ENCODE data around the gene IGF1R.

The IGF1R gene

DNA sequence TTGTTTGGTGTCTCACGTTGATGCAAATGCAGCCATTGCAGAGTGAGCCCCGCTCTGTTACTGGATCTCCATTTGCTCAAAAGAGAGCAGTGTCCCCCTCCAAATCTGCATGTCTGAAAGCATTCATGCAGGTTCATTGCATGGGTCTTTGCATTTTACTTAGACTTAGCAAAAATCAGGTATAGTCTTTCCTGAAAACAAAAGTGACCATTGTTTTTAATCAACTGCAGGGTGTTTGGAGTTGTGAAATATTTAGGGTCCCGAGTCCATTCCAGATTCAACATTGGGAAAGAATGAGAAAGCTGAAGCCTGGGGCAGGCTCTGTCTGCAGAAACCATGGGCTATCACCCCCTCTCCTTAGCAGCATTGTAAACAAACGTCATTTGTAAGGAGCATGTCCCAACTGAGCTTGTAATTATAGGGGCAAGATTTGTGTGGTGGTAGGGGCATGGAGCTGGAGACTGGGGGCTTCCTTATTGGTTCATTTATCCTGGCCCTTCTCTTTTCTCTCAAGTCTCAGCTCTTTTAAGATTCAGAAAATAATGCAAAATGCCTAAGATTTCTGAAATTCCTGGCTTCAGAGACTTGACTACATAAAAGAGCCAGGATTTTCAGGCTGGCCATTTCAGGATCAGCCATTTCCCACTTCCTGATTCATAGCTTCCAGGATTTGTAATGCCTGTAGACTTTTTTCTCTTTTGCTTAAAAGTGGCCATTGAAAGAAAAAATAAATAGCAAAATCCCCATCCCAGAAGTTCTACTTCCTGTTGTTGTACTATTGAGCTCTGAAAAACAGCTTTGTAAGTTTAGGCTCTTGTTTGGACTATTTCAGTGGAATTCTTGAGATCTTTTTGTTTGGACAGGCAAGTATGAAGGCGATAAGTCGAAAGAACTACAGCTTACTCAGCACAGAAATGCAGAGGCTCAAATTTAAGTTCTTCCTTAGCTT is 23.0 kb downstream of the IGF1R start:
- no peak for DNase-seq (ENCODE audit: low spot score)

DNA sequence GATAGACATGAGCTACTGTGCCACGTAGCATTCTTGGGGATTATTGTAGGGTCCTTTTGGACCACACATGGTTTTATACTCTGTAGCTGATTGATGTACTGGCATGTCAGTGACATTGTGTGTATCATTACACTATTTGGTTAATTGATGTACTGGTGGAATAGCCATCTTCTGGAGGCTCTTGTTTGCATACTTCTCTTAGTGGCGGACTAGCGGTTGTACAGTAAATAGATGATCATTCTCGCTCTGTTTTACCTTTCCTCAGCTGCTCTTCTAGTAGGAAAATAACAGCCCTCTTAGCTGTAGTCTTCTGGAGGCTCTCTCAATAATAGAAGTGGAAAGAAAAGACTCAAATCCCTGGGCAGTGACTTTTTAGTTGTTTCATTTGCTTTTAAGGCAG is 24.8 kb downstream of the IGF1R start:
- no peak for DNase-seq (ENCODE audit: low spot score)

DNA sequence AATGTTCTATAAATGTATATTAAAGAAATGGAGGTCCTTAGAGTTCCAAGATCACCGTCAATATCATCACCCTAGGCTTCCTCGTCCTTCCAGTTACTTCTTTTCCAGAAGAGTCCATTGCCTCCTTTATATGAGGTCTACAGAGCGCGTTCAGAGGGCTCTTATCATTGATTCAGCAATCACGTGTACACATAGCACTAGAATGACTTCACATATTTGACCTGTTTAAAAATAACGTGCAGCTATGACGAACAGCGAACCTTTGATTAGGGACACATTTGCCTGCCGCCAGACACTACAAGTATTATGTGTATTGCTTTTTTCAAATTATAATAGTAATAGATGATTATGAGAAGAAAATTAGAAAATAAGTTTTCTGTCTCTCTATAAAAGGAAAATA is 26.0 kb downstream of the IGF1R start:
- no peak for DNase-seq (ENCODE audit: low spot score)

DNA sequence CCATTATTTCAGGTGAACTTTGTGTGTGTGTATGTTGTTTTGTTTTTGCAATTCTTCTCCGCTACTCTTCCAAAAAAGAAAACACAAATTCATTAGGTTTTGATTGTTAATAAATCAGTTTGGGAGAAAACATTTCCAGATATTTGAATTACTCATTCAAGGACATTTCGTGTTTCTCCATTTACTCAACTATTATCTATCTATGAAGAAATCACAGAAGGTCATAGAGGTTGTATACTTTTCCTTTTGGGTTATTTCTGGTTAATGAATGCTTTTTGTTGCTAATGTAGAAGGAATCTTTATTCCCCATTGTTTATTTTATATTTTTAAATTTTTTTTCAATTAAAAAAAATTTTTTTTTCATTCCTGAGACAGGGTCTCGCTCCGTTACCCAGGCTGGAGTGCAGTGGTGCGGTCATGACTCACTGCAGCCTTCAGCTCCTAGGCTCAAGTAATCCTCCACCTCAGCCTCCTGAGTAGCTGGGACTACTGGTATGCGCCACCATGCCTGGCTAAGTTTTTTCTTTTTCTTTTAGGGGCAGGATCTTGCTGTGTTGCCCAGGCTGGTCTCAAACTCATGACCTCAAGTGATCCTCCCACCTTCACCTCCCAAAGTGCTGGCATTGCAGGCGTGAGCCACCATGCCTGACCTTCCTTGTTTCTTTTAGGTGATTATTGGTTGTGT is 28.4 kb downstream of the IGF1R start:
- no peak for DNase-seq (ENCODE audit: low spot score)

DNA sequence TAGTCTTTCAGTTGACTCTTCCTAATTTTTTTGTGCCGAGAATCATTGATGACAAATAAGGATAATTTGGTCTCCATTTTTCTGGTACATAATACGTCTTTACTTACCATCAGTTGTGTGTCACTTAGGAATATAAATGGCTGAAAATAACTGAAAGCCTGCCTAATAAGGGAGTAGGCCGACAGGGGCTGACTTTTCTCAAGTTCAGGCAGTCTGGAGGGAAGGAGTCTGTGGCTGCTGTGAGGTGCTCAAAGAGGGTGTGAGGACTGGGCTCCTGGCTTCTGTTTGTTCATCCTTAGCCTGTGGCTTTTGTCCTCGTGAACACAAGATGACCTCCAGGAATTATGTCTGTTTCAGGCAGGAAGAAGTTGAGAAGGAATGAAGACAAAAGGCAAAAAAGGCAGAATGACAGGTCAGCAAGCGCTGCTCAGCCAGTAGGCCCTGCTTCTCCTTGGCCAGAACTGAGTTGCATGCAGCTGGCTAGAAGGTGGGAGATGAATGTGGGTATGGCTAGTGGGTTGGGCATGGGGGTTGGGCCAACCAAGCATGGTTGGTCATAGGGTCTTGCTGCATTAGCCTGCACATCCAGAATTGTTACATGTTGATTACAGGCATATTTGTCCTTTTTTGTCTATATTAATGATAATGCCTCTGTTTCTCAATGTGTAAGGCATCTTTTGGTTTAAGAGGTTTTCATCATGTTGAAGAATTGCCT is 29.2 kb downstream of the IGF1R start:
- no peak for DNase-seq (ENCODE audit: low spot score)

DNA sequence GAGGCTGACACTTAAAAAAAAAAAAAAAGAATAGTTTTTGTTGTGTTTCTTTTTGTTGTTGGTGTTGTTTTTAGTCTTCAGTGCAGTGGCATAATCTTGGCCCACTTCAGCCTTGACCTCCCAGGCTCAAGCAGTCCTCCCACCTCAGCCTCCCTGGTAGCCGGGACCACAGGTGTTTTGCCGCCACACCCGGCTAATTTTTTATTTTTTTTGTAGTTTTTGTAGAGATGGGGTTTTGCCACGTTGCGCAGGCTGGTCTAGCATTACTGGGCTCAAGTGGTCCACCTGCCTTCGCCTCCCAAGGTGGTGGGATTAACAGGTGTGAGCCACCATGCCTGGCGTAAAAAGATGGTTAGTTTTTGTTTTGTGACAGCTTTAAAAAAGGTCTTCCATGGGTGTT is 30.1 kb downstream of the IGF1R start:
- no peak for DNase-seq (ENCODE audit: low spot score)

DNA sequence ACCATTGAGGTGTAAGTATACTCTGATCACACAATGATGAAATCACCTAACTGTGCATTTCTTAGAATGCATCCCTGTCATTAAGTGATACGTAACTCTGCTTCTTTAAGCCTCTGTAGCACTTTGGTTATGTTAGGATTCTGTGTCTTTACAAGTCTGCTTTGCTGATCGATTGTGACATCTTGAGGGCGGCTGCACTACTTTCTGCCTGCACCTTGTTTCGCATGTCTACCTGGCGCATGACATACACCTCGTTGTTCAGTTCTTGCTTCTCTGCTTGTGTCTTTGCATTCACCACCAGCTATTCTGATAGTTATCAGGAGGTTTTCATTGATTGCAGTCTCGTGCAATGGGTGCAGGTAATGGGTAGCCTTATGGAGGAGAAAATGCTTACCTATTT is 32.7 kb downstream of the IGF1R start:
- DNase-seq (ENCODE audit: low spot score): no peak

DNA sequence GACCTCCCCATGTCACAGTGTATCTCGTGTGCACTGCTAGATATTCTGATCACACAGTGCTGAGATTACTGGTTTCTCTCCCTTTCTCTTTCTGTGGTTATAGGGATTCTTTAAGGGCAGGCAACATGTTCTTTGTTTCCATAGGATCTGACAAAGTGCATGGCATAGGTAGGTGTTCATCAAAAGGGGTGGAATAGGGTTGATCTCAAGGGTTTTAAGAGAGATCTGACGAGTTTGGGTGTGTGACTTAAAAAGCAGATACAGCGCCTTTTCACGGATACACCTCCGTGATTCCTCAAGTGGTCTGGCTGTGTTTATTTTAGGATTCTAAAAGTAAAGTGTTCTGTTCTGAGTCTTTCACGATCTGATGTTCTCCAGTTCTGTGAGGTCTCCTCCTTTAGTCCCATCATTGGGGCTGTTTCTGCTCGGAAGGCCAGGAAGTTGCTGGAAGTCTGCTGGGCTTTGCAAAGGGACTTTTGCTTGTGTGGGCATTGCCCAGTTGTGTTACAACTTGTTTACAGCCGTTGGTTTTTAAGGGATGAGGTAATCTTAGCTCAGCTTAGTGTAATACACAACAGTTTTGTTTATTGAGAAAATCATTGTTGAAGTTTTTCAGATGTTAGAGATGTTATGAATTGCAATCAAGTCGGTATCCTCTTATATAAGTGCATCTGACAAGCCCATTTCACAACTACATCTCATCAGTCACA is 34.8 kb downstream of the IGF1R start:
- DNase-seq (ENCODE audit: low spot score): no peak

DNA sequence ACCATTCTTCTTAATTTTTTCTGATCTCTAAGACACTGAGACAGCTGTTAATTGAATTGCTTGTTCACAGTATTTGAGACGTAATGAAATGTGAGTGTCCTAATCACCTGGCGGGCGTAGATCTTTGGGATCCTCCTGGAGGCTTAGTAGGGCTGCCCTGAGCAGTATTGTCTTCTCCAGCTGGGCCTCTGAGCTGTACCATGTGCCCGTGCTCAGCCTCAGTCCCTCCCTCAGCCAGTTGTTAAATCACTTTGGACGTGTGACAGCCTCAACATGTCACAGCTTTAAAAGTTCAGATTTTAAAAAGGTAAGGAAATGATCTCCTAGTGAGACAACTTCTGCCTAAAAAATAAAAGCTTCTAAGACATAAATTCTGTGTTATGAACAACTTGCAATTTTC is 35.5 kb downstream of the IGF1R start:
- no peak for DNase-seq (ENCODE audit: low spot score)

DNA sequence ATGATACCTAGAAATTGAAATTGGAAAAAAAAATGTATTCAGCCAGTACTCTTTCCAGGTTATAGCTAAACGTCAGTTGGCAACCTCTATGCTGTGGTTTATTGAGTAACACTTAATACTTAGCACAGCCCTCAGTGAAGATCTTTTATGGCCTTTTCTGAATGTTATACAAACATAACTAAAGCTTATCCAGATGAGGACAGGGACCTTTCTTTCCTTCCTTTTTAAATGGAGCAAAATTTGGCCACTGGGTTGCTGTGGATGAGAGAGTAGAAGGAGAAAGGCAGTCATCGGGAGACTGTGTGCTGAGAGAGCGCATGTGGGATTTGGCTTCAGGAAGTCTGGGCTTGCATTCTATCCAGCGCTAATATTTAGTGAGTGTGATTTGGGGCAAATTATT is 36.1 kb downstream of the IGF1R start:
- DNase-seq (ENCODE audit: low spot score): no peak

DNA sequence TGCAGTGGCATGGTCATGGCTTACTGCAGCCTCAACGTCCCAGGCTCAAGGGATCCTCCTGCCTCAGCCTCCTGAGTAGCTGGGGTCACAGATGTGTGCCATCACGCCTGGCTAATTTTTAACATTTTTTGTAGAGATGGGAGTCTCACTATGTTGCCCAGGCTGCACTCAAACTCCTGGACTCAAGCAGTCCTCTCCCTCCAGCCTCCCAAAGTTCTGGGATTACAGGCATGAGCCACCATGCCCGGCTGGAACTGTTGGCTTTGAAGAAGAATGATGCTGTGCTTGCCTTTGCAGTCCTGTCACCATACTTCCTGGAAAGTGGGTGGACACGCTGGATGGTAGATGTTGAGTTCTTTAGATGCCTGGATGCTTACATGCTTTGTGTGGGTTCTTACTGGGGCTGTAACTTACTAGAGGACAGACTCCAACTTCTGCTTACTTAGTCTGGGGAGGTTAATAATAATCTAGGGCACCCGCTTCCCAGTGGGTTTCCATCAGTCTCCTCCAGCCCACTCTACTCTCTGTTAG is 36.7 kb downstream of the IGF1R start:
- DNase-seq (ENCODE audit: low spot score): no peak

DNA sequence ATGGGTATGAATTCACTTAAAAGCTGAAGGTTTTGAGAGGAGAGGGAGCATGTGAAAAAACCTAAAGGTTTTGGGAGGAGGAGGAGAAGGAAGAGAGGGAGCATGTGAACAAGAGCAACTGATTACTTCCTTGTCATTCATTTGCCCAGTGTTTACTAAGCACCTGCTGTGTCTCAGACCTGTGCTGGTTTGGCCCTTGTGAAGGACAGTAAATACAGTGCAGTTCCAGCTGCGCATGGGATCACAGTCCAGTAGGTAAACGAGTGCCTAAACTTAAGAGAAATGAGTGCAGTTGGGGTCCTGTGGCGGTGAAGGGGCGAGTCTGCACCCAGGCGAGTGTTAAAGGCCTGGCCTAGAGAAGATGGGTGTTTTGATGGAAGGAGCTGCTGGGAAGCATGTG is 38.6 kb downstream of the IGF1R start:
- no peak for DNase-seq (ENCODE audit: low spot score)

DNA sequence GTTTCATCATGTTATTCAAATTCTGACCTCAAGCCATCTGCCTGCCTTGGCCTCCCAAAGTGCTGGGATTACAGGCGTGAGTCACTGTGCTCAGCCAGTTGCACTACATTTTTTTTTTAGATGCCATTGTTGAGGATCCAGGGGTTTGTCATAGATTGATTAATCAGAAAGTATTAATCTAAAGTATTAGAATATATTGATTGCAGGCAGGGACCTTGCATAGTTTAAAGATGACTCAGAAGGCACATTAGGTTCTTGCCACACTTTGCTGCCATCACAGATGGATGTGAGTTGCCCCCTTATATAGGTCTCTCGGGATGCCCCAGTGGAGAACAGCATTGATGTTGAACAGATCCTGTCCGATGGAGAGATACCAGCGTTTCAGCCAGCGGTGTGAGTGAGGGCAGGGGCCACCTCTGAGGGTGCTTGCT is 41.1 kb downstream of the IGF1R start:
- no peak for DNase-seq (ENCODE audit: low spot score)

DNA sequence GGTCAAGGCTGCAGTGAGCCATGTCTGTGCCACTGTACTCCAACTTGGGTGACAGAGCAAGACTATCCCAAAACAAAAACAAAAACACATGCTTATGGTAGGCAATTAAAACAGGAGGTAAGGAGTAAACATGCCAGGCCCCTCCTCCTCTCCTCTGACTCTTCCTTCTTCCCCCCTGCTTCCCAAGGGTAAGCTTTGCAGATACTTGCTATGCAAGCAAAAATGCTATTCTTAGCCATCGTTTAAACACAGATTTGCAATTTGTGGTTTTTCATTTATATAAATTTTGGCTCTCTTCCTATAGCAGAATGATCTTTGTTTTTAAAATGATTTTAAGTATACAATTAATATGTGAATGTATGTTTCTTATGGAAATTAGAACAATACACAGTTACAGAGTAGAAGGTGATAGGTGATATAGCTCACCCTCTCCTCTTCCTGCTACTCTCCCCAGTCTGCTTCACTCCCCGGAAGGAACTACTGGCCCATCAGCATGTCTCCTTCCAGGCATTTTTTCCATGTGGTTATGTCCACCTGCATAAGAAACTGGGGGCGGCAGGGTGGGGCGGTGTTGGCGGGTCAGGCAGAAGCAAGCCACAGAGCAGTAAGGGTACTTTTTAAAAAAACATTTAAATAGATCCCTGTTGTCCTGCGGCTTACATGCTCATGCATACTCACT is 42.1 kb downstream of the IGF1R start:
- DNase-seq (ENCODE audit: low spot score): no peak

DNA sequence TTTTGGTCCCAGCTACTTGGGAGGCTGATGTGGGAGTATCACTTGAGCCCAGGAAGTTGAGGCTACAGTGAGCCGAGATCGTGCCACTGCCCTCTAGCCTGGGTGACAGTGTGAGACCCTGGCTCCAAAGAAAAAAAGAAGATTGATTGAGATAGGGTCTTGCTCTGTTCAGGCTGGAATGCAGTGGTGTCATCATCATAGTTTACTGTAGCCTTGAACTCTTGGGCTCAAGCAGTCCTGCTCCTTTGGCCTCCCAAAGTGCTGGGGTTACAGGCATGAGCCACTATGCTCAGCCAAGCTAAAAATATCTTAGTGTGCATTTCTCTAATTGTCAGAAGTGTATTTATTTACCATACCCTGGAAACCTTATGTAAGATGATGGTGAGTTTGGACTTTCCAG is 43.9 kb downstream of the IGF1R start:
- no peak for DNase-seq (ENCODE audit: low spot score)

DNA sequence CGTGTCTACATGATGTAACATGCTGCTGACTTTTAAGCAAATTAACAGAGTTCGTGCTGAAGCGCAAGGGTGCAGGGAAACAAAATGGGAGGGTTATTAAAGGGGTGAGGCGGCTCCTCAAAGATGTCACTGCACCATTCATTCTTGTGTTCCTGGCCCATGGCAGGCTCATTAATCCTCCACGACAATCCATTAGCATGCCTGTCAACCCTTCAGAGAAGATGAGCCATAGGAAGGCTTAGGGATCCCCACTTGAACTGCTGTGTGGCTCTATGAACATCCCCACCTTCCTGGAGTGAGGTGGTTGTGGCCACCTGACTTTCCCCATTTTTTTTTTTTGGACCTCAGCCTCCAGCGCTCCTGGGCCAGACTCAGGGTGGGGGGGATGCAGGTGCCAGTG is 45.8 kb downstream of the IGF1R start:
- no peak for DNase-seq (ENCODE audit: low spot score)

DNA sequence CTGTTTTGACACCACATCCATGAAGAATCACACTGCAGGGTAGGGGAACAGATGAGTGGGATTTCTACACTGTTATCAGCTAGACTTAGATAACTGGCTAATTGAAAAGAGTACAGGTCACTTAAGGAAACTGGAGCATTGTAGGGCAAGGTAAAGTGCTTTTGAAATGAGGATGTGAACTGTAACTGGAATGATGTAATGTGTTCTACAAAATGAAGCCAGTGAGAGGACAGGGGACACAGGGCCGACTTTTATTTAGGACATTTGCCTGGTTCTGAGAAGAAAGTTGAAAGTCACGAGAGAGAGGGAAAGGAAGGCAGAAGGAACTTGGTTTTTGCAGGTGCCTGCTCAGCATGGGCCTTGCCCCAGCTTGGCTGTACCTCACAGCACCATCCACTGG is 50.5 kb downstream of the IGF1R start:
- no peak for DNase-seq (ENCODE audit: low spot score)

DNA sequence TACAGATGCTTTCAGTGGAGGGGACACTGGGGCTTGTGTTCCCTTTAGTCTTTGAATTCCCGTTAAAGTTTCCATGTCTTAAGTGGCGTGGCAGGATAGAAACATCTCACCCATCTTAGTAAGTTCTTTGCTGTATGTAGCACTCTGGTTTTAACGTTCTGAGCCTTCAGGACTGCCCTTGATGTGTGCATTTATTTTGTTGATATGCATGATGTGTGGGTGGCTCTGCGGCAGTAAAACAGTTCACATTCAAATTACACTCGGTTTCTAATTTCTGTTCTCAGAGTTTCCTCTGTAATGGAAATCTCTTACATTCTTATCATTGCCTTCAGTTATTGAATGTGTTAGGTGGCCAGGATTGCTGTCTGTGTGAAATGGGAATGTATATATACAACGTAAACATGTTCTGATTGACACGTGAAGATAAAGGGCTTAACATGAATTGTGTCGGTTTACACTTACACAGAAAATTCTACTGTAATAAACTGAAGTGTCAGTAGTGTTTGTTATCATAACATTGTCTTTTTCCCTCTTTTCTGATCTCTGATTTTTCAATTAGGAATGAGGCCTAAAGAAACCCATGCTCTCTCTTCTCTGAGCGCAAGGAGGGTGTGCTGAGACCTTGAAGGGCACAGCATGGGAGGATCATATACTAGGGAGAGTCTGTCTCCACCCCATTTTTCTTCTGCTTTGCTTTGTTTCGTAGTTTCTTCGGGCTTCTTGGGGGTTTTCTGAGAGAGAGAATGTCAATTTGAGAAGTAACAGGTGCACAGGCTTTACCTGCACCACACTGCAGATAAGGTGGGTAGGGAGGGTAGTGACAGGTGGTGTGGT is 51.5 kb downstream of the IGF1R start:
- DNase-seq (ENCODE audit: low spot score): no peak

DNA sequence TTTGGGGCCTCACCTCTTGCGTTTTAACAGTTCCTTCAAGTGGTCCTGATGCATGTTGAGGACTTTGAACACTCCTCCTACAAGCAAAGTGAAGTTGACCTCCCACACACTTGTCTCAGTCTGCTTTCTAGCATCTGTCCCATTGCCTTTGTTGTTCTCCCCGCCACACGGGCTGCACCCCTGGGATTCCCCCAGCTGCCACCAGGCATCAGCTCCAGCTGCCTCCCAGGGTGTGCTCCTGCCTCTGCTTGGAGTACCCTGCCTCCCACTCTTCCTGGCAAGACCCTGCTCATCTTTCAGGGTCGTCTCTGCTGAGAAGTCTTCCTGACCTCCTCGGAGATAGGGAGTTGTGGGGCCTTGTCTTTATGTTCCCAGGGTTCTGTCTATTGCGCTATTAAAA is 52.2 kb downstream of the IGF1R start:
- no peak for DNase-seq (ENCODE audit: low spot score)

DNA sequence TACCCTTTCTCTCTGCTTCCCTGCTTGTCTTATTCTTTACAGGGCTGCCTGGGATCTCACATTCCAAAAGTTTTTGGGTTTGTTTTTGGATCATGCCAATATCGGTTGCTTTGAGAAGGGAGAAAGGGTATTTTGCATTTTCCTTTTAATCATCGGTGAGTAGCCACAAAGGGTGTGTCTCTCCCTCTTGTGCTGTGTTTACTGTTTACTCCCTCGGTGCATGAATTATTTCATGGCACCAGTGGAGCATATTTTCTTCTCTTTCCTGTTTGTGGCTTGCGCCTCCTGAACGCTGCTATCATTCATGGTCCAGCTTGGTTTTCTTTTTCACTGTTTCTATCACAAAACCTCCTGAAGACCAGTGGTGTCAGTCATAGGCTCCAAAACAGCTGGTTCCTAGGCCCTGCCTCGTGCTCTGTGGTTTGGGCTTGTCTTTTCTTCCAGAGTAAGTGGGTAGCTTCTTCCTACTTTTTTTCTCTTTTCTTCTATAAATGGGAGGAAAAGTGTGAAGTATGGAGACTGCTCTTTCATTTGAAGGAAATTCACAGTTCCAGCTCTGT is 54.9 kb downstream of the IGF1R start:
- DNase-seq (ENCODE audit: low spot score): no peak

Measured in HuH-7.5 (cell line).